A549 (cell line): ENCODE results near the gene BRDT.

Experiments
- CBX2 ChIP-seq: fragments of 200-600 bp; sonication (generic); IDR thresholded peaks from 2 replicates; pipeline ENCODE4 v1.6.1; 2016; ENCODE audit warnings: low read depth, mild to moderate bottlenecking, borderline replicate concordance
- CEBPB ChIP-seq, 2 experiments: fragments of >200 bp in 1 of 2; sonication (Bioruptor Twin) in 1 of 2; formaldehyde crosslinking in 1 of 2; IDR thresholded peaks; 2 replicates each; pipeline ENCODE4 v1.6.1; 2012 to 2016
- CHD4 ChIP-seq: fragments of 200-600 bp; sonication (generic); IDR thresholded peaks from 2 replicates; pipeline ENCODE4 v1.6.1; 2016; ENCODE audit warnings: antibody characterized with exemption, mild to moderate bottlenecking, borderline replicate concordance
- EP300 ChIP-seq, 2 experiments: fragments of >200 bp; sonication (Bioruptor Twin); formaldehyde crosslinking; IDR thresholded peaks; 2 replicates in 1 of 2; 3 replicates in 1 of 2; pipeline ENCODE4 v1.6.1; 2016 to 2017
- MAFK ChIP-seq: fragments of 450-650 bp; IDR thresholded peaks from 2 replicates; pipeline ENCODE4 v1.6.1; 2014; ENCODE audit not compliant: partially characterized antibody
- MAZ ChIP-seq: fragments of 150-350 bp; IDR thresholded peaks from 2 replicates; pipeline ENCODE4 v1.6.1; 2014; ENCODE audit warnings: antibody characterized with exemption, low read depth, low read length, borderline replicate concordance
- POLR2A ChIP-seq: IDR thresholded peaks from 2 replicates; pipeline ENCODE4 v1.6.1; 2012; ENCODE audit warnings: mild to moderate bottlenecking, low read length
- RAD21 ChIP-seq, 2 experiments: fragments of >200 bp in 1 of 2; sonication (Bioruptor Twin) in 1 of 2; formaldehyde crosslinking in 1 of 2; IDR thresholded peaks in 1 of 2; conservative IDR thresholded peaks in 1 of 2; 2 replicates in 1 of 2; 3 replicates in 1 of 2; pipeline ENCODE4 v1.6.1; 2012 to 2018; ENCODE audit warnings: inconsistent platforms in 1 of 2
- RFX5 ChIP-seq: fragments of 450-650 bp; IDR thresholded peaks from 2 replicates; pipeline ENCODE4 v1.7.1; 2014; ENCODE audit warnings: antibody characterized with exemption, mild to moderate bottlenecking, moderate library complexity
- TF ChIP-seq, protein P1 (sequence below): fragments of >200 bp; sonication (Bioruptor Twin); formaldehyde crosslinking; IDR thresholded peaks from 3 replicates; pipeline ENCODE4 v1.5.1; 2016
- TF ChIP-seq, protein P2 (sequence below): fragments of 450-650 bp; IDR thresholded peaks from 2 replicates; pipeline ENCODE4 v1.6.1; 2014; ENCODE audit warnings: antibody characterized with exemption
- TF ChIP-seq, protein P3 (sequence below): fragments of >200 bp; sonication (Bioruptor Twin); formaldehyde crosslinking; IDR thresholded peaks from 3 replicates; pipeline ENCODE4 v1.6.1; 2016
- TF ChIP-seq, protein P4 (sequence below): fragments of 200-600 bp; sonication (generic); IDR thresholded peaks from 2 replicates; pipeline ENCODE4 v1.6.1; 2016; ENCODE audit warnings: antibody characterized with exemption, mild to moderate bottlenecking, moderate library complexity

DNA sequence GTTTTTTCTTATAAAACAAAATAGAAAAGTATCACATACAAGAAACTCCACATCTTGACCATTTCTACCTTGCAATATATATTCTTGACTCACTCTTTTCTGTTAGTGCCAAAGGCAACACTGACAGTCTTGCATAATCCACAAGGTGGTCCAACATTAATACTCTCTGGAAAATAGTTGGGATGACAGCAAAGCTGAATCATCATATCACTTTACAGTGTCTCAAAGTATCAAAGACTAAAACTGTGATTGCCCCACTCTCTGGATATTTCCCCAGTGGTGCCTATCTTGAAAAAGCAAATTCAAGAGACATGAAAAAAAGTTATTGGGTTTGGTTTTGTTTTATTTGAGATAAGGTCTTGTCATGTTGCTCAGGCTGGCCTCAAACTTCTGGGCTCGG, 48.6 kb upstream of the BRDT start:
- TF ChIP-seq, protein P1, sequence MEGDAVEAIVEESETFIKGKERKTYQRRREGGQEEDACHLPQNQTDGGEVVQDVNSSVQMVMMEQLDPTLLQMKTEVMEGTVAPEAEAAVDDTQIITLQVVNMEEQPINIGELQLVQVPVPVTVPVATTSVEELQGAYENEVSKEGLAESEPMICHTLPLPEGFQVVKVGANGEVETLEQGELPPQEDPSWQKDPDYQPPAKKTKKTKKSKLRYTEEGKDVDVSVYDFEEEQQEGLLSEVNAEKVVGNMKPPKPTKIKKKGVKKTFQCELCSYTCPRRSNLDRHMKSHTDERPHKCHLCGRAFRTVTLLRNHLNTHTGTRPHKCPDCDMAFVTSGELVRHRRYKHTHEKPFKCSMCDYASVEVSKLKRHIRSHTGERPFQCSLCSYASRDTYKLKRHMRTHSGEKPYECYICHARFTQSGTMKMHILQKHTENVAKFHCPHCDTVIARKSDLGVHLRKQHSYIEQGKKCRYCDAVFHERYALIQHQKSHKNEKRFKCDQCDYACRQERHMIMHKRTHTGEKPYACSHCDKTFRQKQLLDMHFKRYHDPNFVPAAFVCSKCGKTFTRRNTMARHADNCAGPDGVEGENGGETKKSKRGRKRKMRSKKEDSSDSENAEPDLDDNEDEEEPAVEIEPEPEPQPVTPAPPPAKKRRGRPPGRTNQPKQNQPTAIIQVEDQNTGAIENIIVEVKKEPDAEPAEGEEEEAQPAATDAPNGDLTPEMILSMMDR = no peak
- TF ChIP-seq CEBPB (IDR thresholded peaks at IDR 0.05) = peak; percentile 97 to 98
- TF ChIP-seq RFX5 = no peak
- no peak for TF ChIP-seq CBX2
- TF ChIP-seq, protein P2, sequence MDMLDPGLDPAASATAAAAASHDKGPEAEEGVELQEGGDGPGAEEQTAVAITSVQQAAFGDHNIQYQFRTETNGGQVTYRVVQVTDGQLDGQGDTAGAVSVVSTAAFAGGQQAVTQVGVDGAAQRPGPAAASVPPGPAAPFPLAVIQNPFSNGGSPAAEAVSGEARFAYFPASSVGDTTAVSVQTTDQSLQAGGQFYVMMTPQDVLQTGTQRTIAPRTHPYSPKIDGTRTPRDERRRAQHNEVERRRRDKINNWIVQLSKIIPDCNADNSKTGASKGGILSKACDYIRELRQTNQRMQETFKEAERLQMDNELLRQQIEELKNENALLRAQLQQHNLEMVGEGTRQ = no peak
- TF ChIP-seq, protein P3, sequence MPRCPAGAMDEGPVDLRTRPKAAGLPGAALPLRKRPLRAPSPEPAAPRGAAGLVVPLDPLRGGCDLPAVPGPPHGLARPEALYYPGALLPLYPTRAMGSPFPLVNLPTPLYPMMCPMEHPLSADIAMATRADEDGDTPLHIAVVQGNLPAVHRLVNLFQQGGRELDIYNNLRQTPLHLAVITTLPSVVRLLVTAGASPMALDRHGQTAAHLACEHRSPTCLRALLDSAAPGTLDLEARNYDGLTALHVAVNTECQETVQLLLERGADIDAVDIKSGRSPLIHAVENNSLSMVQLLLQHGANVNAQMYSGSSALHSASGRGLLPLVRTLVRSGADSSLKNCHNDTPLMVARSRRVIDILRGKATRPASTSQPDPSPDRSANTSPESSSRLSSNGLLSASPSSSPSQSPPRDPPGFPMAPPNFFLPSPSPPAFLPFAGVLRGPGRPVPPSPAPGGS = peak; percentile 85; the same call in 2 of the 3 replicates
- peak in 1 of 2 experiments; percentile 9; a peak in 1 of 5 replicates for TF ChIP-seq RAD21 (conservative IDR thresholded peaks at IDR 0.05 in 1 of 2, IDR thresholded peaks at IDR 0.05 in 1 of 2)
- TF ChIP-seq EP300 (IDR thresholded peaks at IDR 0.05) = peak; percentile 87 to 90; a peak in 4 of 5 replicates
- TF ChIP-seq, protein P4, sequence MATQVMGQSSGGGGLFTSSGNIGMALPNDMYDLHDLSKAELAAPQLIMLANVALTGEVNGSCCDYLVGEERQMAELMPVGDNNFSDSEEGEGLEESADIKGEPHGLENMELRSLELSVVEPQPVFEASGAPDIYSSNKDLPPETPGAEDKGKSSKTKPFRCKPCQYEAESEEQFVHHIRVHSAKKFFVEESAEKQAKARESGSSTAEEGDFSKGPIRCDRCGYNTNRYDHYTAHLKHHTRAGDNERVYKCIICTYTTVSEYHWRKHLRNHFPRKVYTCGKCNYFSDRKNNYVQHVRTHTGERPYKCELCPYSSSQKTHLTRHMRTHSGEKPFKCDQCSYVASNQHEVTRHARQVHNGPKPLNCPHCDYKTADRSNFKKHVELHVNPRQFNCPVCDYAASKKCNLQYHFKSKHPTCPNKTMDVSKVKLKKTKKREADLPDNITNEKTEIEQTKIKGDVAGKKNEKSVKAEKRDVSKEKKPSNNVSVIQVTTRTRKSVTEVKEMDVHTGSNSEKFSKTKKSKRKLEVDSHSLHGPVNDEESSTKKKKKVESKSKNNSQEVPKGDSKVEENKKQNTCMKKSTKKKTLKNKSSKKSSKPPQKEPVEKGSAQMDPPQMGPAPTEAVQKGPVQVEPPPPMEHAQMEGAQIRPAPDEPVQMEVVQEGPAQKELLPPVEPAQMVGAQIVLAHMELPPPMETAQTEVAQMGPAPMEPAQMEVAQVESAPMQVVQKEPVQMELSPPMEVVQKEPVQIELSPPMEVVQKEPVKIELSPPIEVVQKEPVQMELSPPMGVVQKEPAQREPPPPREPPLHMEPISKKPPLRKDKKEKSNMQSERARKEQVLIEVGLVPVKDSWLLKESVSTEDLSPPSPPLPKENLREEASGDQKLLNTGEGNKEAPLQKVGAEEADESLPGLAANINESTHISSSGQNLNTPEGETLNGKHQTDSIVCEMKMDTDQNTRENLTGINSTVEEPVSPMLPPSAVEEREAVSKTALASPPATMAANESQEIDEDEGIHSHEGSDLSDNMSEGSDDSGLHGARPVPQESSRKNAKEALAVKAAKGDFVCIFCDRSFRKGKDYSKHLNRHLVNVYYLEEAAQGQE = no peak
- peak; percentile 63 for TF ChIP-seq MAFK
- no peak for TF ChIP-seq CHD4
- TF ChIP-seq MAZ = no peak
- no peak for TF ChIP-seq POLR2A
